Stimulated activated CD8-positive, alpha-beta memory T cell treated with anti-CD3 and anti-CD28 coated beads, Interleukin-15, amount 100 ng/mL, for 1 hour (primary cell): ENCODE data around the gene PNKP.
A peak's percentile ranks its signal among the peaks of the same experiment; 100 is the strongest.

Source experiments
- DNase-seq: peaks from one replicate; pipeline ENCODE4 v3.0.0-alpha.2; 2020; ENCODE audit warnings: low read depth

Gene PNKP

GRCh38 chr19:49859682-49860335 is 7.6 kb downstream of the PNKP start:
- no peak for DNase-seq

GRCh38 chr19:49858088-49858985 is 9.0 kb downstream of the PNKP start:
- DNase-seq: no peak

GRCh38 chr19:49857838-49858087 is 9.6 kb downstream of the PNKP start:
- no peak for DNase-seq

GRCh38 chr19:49857061-49857837 is 10.1 kb downstream of the PNKP start:
- DNase-seq: no peak

GRCh38 chr19:49856574-49857021 is 10.8 kb downstream of the PNKP start:
- no peak for DNase-seq

- no peak for DNase-seq
Observed at GRCh38 chr19:49855676-49856573, 11.5 kb downstream of the PNKP start.

GRCh38 chr19:49855277-49855675 is 12.1 kb downstream of the PNKP start:
- DNase-seq: no peak

GRCh38 chr19:49854378-49855263 is 12.8 kb downstream of the PNKP start:
- no peak for DNase-seq

GRCh38 chr19:49853852-49854377 is 13.5 kb downstream of the PNKP start:
- DNase-seq: no peak

GRCh38 chr19:49852631-49853126 is 14.7 kb downstream of the PNKP start:
- DNase-seq: no peak

- DNase-seq: no peak
Observed at GRCh38 chr19:49851456-49852259, 15.7 kb downstream of the PNKP start.

- peak; percentile 78 for DNase-seq
Observed at GRCh38 chr19:49850487-49851342, 16.7 kb downstream of the PNKP start, which contains the start of gene PTOV1. Gene PTOV1, plus strand, starts transcription at chr19:49851159.

- DNase-seq: no peak
Observed at GRCh38 chr19:49850221-49850486, 17.2 kb downstream of the PNKP start.

- DNase-seq: no peak
Observed at GRCh38 chr19:49849433-49850220, 17.7 kb downstream of the PNKP start.

- DNase-seq: no peak
Observed at GRCh38 chr19:49848938-49849337, 18.4 kb downstream of the PNKP start.

- DNase-seq: no peak
Observed at GRCh38 chr19:49847731-49848696, 19.4 kb downstream of the PNKP start.

- DNase-seq: no peak
Observed at GRCh38 chr19:49846408-49846807, 21.0 kb downstream of the PNKP start.
